Caco-2 (cell line): ENCODE data around the gene GBA2. TPM values are rescaled to one million over a fixed set of nuclear protein-coding genes. Genes with fewer than 3 reads are reported as not detected.

ENCODE experiments used
- BruUV-seq: library from RNA; stranded (reverse); fragments of 400-500 nt; replicated peaks from 2 replicates; lab custom pipeline; 2021; lab: Mats Ljungman, UMichigan
- CTCF ChIA-PET: fragments of 300-600 bp; sonication (Branson Sonifier 250); formaldehyde crosslinking; loops from one replicate; lab custom pipeline; 2022; ENCODE audit warnings: antibody characterized with exemption; lab: Charles Lee
- POLR2A ChIA-PET: fragments of 300-600 bp; sonication (Branson Sonifier 250); formaldehyde crosslinking; loops from one replicate; lab custom pipeline; 2022; ENCODE audit warnings: antibody characterized with exemption; lab: Charles Lee
- DNase-seq, 2 experiments: peaks; one replicate each; pipeline versions ENCODE4 v3.0.0 to v3.0.0-alpha.2; 2020 to 2022
- H3K27me3 ChIP-seq: replicated peaks from 2 replicates; pipeline ENCODE4 v1.6.0; 2011; ENCODE audit warnings: low read length; ENCODE audit not compliant: control insufficient read depth, insufficient read depth
- H3K36me3 ChIP-seq: 2 replicates; pipeline ENCODE4 v1.5.1; 2011; ENCODE audit warnings: low read length; ENCODE audit not compliant: control insufficient read depth, insufficient read depth
- H3K4me1 ChIP-seq: fragments of 250-450 bp; sonication (Bioruptor Pico); 2 replicates; pipeline ENCODE4 v1.5.1; 2020; ENCODE audit warnings: mild to moderate bottlenecking
- H3K4me3 ChIP-seq: 2 replicates; pipeline ENCODE4 v1.5.1; 2011; ENCODE audit warnings: low read depth, mild to moderate bottlenecking, control low read depth, low read length
- H3K9me3 ChIP-seq: fragments of 250-450 bp; sonication (Bioruptor Pico); 2 replicates; pipeline ENCODE4 v1.5.1; 2020; ENCODE audit warnings: mild to moderate bottlenecking, moderate library complexity
- H3K27ac Mint-ChIP-seq: one replicate; pipeline ENCODE4 v1.8.0; 2022; ENCODE audit warnings: mixed read lengths; ENCODE audit not compliant: unreplicated experiment
- H3K27me3 Mint-ChIP-seq: one replicate; pipeline ENCODE4 v1.8.0; 2022; ENCODE audit warnings: mixed read lengths; ENCODE audit not compliant: insufficient read depth, unreplicated experiment
- H3K36me3 Mint-ChIP-seq: one replicate; pipeline ENCODE4 v1.8.0; 2022; ENCODE audit warnings: mild to moderate bottlenecking, mixed read lengths; ENCODE audit not compliant: insufficient read depth, unreplicated experiment
- H3K4me1 Mint-ChIP-seq: one replicate; pipeline ENCODE4 v1.8.0; 2022; ENCODE audit warnings: low read depth, mixed read lengths; ENCODE audit not compliant: unreplicated experiment
- H3K4me3 Mint-ChIP-seq: one replicate; pipeline ENCODE4 v1.8.0; 2022; ENCODE audit warnings: mild to moderate bottlenecking, moderate library complexity, mixed read lengths; ENCODE audit not compliant: unreplicated experiment
- H3K9me3 Mint-ChIP-seq: one replicate; pipeline ENCODE4 v1.8.0; 2022; ENCODE audit warnings: mixed read lengths; ENCODE audit not compliant: unreplicated experiment
- CTCF ChIP-seq, 2 experiments: fragments of 200-600 bp in 1 of 2; IDR thresholded peaks; 1 replicate in 1 of 2; 2 replicates in 1 of 2; pipeline versions ENCODE4 v1.5.1 to v1.8.0; 2011 to 2022; ENCODE audit warnings: antibody characterized with exemption in 1 of 2, control low read depth in 1 of 2, inconsistent platforms in 1 of 2, low read depth in 1 of 2, low read length in 1 of 2, mild to moderate bottlenecking in 1 of 2, moderate library complexity in 1 of 2; ENCODE audit not compliant: insufficient read depth in 1 of 2, severe bottlenecking in 1 of 2, unreplicated experiment in 1 of 2
- intact Hi-C: fragments of 100-400 bp; cut with micrococcal nuclease; formaldehyde crosslinking; loops from one replicate; pipeline ENCODE4 v1.10.0; 2022; ENCODE audit not compliant: unreplicated experiment
- total RNA-seq: library from RNA; stranded (reverse); gene quantifications from 2 replicates; pipeline ENCODE4 v1.2.3, GENCODE V29; 2022

Gene GBA2
- total RNA-seq, 1 experiment from 2014 or later: 108 TPM

- Mint-ChIP-seq H3K9me3 (no peaks in the 10 kb centered on the region), H3K4me1 (peaks cover 4% of the 10 kb centered on the region), H3K36me3 (no peaks in the 10 kb centered on the region), H3K27ac (no peak overlapping the region), H3K4me3 (no peak overlapping the region), H3K27me3 (no peaks in the 10 kb centered on the region)
- intact Hi-C loops: loop anchor here (1.0 kb wide), 3 partner anchors 23 to 92 kb away; no protein-coding TSS in a partner anchor
- Histone ChIP-seq H3K9me3 (no peaks in the 10 kb centered on the region), H3K36me3 (0 out of 2 replicates have a peak, but pooled peaks cover 1% of the 10 kb centered on the region), H3K4me1 (peaks cover 8% of the 10 kb centered on the region; the same call in 1 of the 2 replicates), H3K4me3 (no peak overlapping the region), H3K27me3 (no peaks in the 10 kb centered on the region)
- CTCF ChIA-PET: interaction anchor here (0.5 to 2.5 kb wide), 36 partner anchors 8 to 235 kb away, joined by 3 to 95 read pairs (median 4); partner anchors contain the start of genes ARHGEF39, CCDC107, CREB3 and FAM221B
- TF ChIP-seq CTCF (IDR thresholded peaks at IDR 0.05; ENCODE audit: insufficient read depth in 1 of 2, low read depth in 1 of 2, low read length in 1 of 2, severe bottlenecking in 1 of 2, unreplicated experiment in 1 of 2): peak; percentile 80 to 81
- POLR2A ChIA-PET: interaction anchor here (0.7 to 0.9 kb wide), 2 partner anchors 23 to 91 kb away, joined by 4 to 5 read pairs; no protein-coding TSS in a partner anchor
- peak; percentile 75 to 77 for DNase-seq
- no TSS peak for BruUV-seq
Measured at GRCh38 chr9:35790385-35791296, 41.6 kb upstream of the GBA2 start.

- ChIA-PET POLR2A (interaction anchor here (0.7 to 0.9 kb wide), 2 partner anchors 24 to 92 kb away, joined by 4 to 5 read pairs; no protein-coding TSS in a partner anchor), CTCF (interaction anchor here (0.7 to 2.5 kb wide), 27 partner anchors 8 to 236 kb away, joined by 3 to 95 read pairs (median 4); partner anchors contain the start of genes ARHGEF39, CCDC107, CREB3 and FAM221B)
- H3K4me1 ChIP-seq: peaks cover 8% of the 10 kb centered on the region; the same call in 1 of the 2 replicates
- no TSS peak for BruUV-seq
- no peak for DNase-seq
- H3K27me3 ChIP-seq: no peaks in the 10 kb centered on the region
- no peak overlapping the region for H3K4me3 ChIP-seq
- Mint-ChIP-seq H3K9me3 (no peaks in the 10 kb centered on the region), H3K4me3 (no peak overlapping the region), H3K27ac (no peak overlapping the region), H3K4me1 (peaks cover 4% of the 10 kb centered on the region), H3K27me3 (no peaks in the 10 kb centered on the region), H3K36me3 (no peaks in the 10 kb centered on the region)
- 0 out of 2 replicates have a peak, but pooled peaks cover 1% of the 10 kb centered on the region for H3K36me3 ChIP-seq
- no peak for TF ChIP-seq CTCF (IDR thresholded peaks at IDR 0.05; ENCODE audit: insufficient read depth in 1 of 2, low read depth in 1 of 2, low read length in 1 of 2, severe bottlenecking in 1 of 2, unreplicated experiment in 1 of 2)
- no peaks in the 10 kb centered on the region for H3K9me3 ChIP-seq
- intact Hi-C loops: loop anchor here (1.0 kb wide), 3 partner anchors 23 to 92 kb away; no protein-coding TSS in a partner anchor
Measured at GRCh38 chr9:35790025-35790384, 41.0 kb upstream of the GBA2 start.

GRCh38 chr9:35789541-35789940, 40.5 kb upstream of the GBA2 start:
- no peak overlapping the region for H3K4me3 ChIP-seq
- intact Hi-C loops: no loop called here
- H3K9me3 Mint-ChIP-seq: no peaks in the 10 kb centered on the region
- H3K27me3 Mint-ChIP-seq: no peaks in the 10 kb centered on the region
- 0 out of 2 replicates have a peak, but pooled peaks cover 1% of the 10 kb centered on the region for H3K36me3 ChIP-seq
- no peaks in the 10 kb centered on the region for H3K9me3 ChIP-seq
- CTCF ChIA-PET: interaction anchor here (0.7 to 2.5 kb wide), 20 partner anchors 9 to 234 kb away, joined by 3 to 95 read pairs (median 4); partner anchors contain the start of genes ARHGEF39, CCDC107, CREB3 and GBA2
- H3K27me3 ChIP-seq: no peaks in the 10 kb centered on the region
- no peak overlapping the region for H3K4me3 Mint-ChIP-seq
- no peak for DNase-seq
- H3K36me3 Mint-ChIP-seq: no peaks in the 10 kb centered on the region
- no peak overlapping the region for H3K27ac Mint-ChIP-seq
- POLR2A ChIA-PET: interaction anchor here (0.9 kb wide), 1 partner anchor 25 kb away, joined by 5 read pairs; no protein-coding TSS in a partner anchor
- peaks cover 8% of the 10 kb centered on the region; the same call in 1 of the 2 replicates for H3K4me1 ChIP-seq
- H3K4me1 Mint-ChIP-seq: peaks cover 4% of the 10 kb centered on the region
- BruUV-seq: no TSS peak
- TF ChIP-seq CTCF (IDR thresholded peaks at IDR 0.05; ENCODE audit: insufficient read depth in 1 of 2, low read depth in 1 of 2, low read length in 1 of 2, severe bottlenecking in 1 of 2, unreplicated experiment in 1 of 2): no peak
